Stimulated activated naive CD8-positive, alpha-beta T cell treated with anti-CD3 and anti-CD28 coated beads, Interleukin-15, Interleukin-2, amounts not matched to agents 100 ng/mL and 50 ng/mL, for 24 hours (primary cell): ENCODE results near the gene SLC43A1.
A peak's percentile ranks its signal among the peaks of the same experiment; 100 is the strongest.
"Not testable (repeated sequence)": the region's sequence is repeated elsewhere in the genome, so short reads cannot be mapped to it uniquely, and the experiment has no call there.

Experiments
- H3K27ac Mint-ChIP-seq: one replicate; pipeline ENCODE4 v1.8.0; 2021; ENCODE audit warnings: mild to moderate bottlenecking, mixed read lengths
- H3K27me3 Mint-ChIP-seq: one replicate; pipeline ENCODE4 v1.8.0; 2021; ENCODE audit warnings: mixed read lengths
- H3K36me3 Mint-ChIP-seq: one replicate; pipeline ENCODE4 v1.8.0; 2021; ENCODE audit warnings: low read depth, mixed read lengths
- H3K4me1 Mint-ChIP-seq: one replicate; pipeline ENCODE4 v1.8.0; 2021; ENCODE audit warnings: low read depth, mixed read lengths
- H3K4me3 Mint-ChIP-seq: one replicate; pipeline ENCODE4 v1.8.0; 2021; ENCODE audit warnings: mild to moderate bottlenecking, mixed read lengths
- H3K9me3 Mint-ChIP-seq: one replicate; pipeline ENCODE4 v1.8.0; 2021; ENCODE audit warnings: mixed read lengths

Gene SLC43A1

DNA sequence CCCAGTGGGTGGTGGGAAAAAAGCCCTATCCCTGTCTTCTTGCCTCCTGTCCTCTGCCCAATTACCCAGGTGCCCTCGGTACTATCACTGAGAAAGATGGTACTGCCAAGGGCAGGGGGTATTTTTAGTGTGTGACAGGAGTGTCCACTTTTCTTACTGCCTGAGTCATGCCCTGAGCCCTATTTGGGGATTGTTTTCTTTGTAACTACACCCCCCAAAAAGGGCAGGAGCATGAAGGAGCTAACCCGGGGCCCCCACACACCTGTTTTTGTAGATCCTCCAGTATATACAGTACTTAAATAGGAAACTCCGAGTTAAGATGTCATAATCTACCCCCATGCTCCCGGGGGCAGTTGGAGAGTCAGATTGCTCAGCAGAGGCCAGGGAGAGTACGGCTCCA is 25.7 kb upstream of the SLC43A1 start:
- Mint-ChIP-seq H3K4me1 (no peaks in the 10 kb centered on the region), H3K36me3 (peaks cover 5% of the 10 kb centered on the region), H3K27me3 (no peaks in the 10 kb centered on the region), H3K9me3 (no peaks in the 10 kb centered on the region), H3K4me3 (no peak overlapping the region), H3K27ac (no peak overlapping the region)

DNA sequence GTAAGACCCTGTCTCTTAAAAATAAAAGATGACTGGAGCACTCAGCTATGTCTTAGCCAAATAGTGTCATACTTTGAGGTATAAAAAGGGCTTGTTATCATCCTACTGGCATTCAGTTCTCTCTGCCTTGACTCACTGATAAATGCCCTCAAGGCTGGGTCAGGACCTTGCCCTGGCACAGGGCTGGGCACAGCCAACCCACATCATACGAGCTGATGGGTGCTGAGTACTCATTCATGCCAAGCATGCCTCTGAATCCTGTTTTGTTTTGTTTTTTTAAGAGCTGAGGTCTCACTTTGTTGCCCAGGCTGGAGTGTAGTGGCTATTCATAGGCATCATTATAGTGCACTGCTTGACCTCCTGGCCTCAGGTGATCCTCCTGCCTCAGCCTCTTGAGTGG is 23.8 kb upstream of the SLC43A1 start:
- Mint-ChIP-seq H3K9me3 (no peaks in the 10 kb centered on the region), H3K27ac (no peak overlapping the region)

DNA sequence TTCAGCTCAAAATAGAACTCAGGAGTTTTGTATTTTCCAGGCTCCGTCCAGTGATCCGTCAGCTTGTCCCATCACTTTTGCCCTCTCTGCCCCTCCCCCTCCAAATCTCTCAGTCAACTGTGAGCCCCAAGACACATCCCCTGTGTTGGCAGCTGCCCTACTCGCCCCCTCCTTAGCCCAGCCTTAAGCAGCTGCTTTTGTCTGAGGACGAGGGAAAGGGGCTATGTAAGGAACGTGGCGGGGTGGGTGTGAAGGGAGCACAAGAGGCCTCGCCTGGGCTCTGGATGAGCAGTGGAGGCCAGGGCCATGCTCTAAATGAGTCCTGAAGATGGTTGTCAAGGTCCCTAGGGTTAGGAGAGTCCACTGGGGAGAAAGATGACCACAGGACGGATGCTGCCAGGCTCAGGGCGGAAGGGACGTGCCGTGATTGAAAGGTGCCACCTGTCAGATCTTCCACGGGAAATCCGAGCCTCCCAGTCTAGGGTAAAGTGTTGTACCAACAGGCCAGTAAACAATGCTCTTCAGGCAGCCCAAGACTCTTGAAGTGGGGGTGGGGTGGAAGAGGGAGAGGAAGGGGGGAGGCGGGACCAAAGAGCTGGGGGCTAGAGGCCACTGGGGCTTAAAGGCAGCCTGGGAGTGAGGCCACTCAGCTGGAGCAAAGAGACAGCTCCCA is 21.6 kb upstream of the SLC43A1 start, which contains the start of gene SMTNL1:
Gene SMTNL1, plus strand, starts transcription at position 649 of the 673 bp plus-strand sequence. CDS start 5,048 bp downstream, outside the sequence.
- peaks cover 5% of the 10 kb centered on the region for H3K36me3 Mint-ChIP-seq
- H3K4me1 Mint-ChIP-seq: peaks cover under 1% of the 10 kb centered on the region
- H3K4me3 Mint-ChIP-seq: no peak within 1 kb of the TSS
- H3K27ac Mint-ChIP-seq: no peak within 1 kb of the TSS
- no peaks in the 10 kb centered on the region for H3K9me3 Mint-ChIP-seq
- H3K27me3 Mint-ChIP-seq: no peaks in the 10 kb centered on the region

More for the DNA sequence above, 23.8 kb upstream of the SLC43A1 start:
- Mint-ChIP-seq H3K27me3 (no peaks in the 10 kb centered on the region), H3K36me3 (peaks cover 5% of the 10 kb centered on the region), H3K4me1 (no peaks in the 10 kb centered on the region), H3K4me3 (no peak overlapping the region)

DNA sequence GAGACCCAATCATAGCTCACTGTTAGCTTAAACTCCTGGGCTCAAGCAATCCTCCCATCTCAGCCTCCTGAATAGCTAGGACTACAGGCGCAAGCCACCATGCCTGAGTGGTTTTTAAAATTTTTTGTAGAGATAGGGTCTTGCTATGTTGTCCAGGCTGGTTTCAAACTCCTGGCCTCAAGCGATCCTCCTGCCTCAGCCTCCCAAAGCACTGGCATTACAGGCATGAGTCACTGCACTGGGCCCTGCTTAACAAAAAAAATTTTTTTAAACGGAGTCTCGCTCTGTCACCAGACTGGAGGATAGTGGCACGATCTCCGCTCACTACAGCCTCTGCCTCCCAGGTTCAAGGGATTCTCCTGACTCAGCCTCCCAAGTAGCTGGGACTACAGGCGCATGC is 18.9 kb upstream of the SLC43A1 start:
- H3K9me3 Mint-ChIP-seq, H3K27ac Mint-ChIP-seq, H3K27me3 Mint-ChIP-seq, H3K36me3 Mint-ChIP-seq, H3K4me3 Mint-ChIP-seq: not testable (repeated sequence)
- H3K4me1 Mint-ChIP-seq: peaks cover 20% of the 10 kb centered on the region

DNA sequence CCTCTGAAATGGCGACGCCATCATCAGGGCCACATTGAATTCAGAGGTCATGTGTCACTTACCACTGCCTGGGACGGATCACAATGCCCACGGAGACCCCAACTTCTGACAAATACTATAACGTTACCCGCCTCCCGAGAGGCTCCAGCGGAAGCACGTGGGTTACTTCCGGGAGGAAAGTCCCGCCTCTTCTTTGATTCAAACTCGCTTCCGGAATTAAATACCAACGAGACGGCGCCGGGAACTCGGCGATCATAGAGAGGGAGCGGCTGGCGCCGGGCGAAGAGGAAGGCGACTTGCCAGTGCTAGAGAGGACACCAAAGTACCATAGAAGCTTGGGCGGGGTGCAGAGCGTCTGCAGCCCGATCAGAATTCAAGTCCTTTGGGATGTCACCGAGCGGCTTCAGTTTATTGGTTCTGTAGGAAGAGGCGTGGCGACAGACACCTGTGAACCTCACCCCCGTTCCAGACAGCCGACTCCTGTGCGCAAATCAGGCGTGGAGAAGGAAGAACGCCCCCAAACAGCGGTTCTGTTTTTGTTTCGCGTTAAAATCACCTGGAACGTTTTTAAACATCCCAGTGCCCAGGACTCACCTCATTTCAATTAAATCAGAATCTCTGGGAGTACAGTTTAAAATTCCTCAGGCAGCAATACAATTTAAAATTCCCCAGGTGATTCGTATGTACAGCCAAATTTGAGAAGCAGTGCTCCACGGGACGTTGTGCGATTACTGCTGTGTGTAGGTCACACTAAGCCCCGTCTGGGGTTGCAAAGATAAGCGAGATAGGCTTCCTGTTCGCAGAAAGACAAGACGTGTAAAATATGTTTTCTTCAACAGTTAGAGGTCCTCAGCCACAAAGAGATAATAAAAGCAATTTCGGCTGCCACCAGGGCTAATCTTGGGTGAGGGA is 15.3 kb upstream of the SLC43A1 start, which contains the start of gene TIMM10:
Gene TIMM10, minus strand, starts transcription at position 159 of the 912 bp plus-strand sequence. CDS start 565 bp downstream, outside the sequence.
- peak within 1 kb of the TSS; percentile 84 for H3K27ac Mint-ChIP-seq
- H3K27me3 Mint-ChIP-seq: no peaks in the 10 kb centered on the region
- peaks cover 26% of the 10 kb centered on the region for H3K36me3 Mint-ChIP-seq
- H3K4me1 Mint-ChIP-seq: peaks cover 39% of the 10 kb centered on the region
- H3K9me3 Mint-ChIP-seq: no peaks in the 10 kb centered on the region
- peak within 1 kb of the TSS; percentile 91 for H3K4me3 Mint-ChIP-seq

DNA sequence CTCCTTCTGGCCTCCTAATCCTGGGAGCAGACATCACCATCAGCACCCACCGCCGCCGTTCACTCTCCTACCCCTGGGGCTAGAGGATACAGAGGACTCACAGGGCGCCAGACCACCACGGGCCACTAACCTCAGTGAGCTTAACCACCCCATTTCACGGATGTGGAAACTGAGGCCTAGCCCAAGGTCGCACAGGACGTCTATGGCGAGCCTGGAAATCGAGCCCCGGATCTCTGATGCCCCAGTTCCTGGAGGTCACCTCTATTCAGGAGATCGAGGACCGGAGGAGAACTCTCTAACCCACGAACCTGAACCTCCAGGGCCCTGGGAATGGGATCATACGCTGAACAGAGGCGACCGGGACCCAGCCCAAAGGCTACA is 14.7 kb upstream of the SLC43A1 start:
- H3K36me3 Mint-ChIP-seq: peaks cover 28% of the 10 kb centered on the region
- H3K27ac Mint-ChIP-seq: peak overlapping the region; percentile 84
- no peaks in the 10 kb centered on the region for H3K27me3 Mint-ChIP-seq
- peak overlapping the region; percentile 91 for H3K4me3 Mint-ChIP-seq
- no peaks in the 10 kb centered on the region for H3K9me3 Mint-ChIP-seq
- peaks cover 39% of the 10 kb centered on the region for H3K4me1 Mint-ChIP-seq

DNA sequence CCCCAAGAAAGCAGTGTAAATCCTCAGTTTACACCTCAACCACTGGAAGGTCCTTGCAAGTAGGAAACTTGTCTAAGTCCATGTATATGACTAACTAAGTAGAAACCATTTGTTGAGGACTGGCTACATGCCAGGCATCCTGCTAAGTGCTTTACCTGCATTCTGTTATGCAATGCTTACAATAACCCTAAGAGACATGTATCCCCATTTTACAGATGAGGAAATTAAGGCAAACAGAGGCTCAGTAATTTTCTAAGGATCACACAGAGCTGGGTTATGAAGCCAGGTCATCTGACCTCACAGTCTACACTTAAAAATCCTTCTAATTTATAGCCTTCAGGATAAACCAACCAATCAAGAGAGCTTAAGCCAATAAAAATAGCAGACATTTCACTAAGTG is 13.5 kb upstream of the SLC43A1 start:
- Mint-ChIP-seq H3K4me1 (peaks cover 39% of the 10 kb centered on the region), H3K9me3 (no peaks in the 10 kb centered on the region), H3K4me3 (peak overlapping the region; percentile 32), H3K27me3 (no peaks in the 10 kb centered on the region), H3K27ac (peak overlapping the region; percentile 28), H3K36me3 (peaks cover 33% of the 10 kb centered on the region)

- Mint-ChIP-seq H3K4me1 (peaks cover 38% of the 10 kb centered on the region), H3K9me3 (no peaks in the 10 kb centered on the region), H3K4me3 (no peak overlapping the region), H3K36me3 (peaks cover 33% of the 10 kb centered on the region), H3K27ac (peak overlapping the region; percentile 54), H3K27me3 (no peaks in the 10 kb centered on the region)
Measured at GRCh38 chr11:57527056-57527631, 11.6 kb upstream of the SLC43A1 start.

GRCh38 chr11:57523419-57523818 is 7.9 kb upstream of the SLC43A1 start:
- no peak overlapping the region for H3K27ac Mint-ChIP-seq
- H3K27me3 Mint-ChIP-seq: no peaks in the 10 kb centered on the region
- peaks cover 18% of the 10 kb centered on the region for H3K36me3 Mint-ChIP-seq
- peaks cover 9% of the 10 kb centered on the region for H3K4me1 Mint-ChIP-seq
- no peaks in the 10 kb centered on the region for H3K9me3 Mint-ChIP-seq
- no peak overlapping the region for H3K4me3 Mint-ChIP-seq

GRCh38 chr11:57521116-57521515 is 5.6 kb upstream of the SLC43A1 start:
- H3K4me3 Mint-ChIP-seq: no peak overlapping the region
- no peak overlapping the region for H3K27ac Mint-ChIP-seq
- H3K36me3 Mint-ChIP-seq: peaks cover 7% of the 10 kb centered on the region

DNA sequence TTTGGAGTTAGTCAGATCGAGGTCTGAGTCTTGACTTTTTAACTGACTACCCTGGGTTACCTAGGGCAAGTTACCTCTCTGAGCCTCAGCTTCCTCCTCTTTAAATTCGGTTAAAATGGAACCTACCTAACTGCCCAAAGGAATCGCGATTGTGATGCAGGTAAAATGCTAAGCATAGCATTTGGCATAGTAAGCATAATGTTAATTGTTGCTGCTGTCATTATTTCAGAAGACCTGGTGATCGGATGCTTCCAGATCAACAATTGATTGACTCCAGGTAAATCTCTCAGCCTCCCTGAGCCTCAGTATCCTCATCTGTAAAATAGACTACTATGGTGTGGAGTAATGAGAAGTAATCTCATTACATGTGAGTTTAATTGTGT is 550 bp upstream of the SLC43A1 start:
- peak overlapping the region; percentile 83 for H3K27ac Mint-ChIP-seq

More at GRCh38 chr11:57521116-57521515, 5.6 kb upstream of the SLC43A1 start:
- Mint-ChIP-seq H3K9me3 (no peaks in the 10 kb centered on the region), H3K27me3 (peaks cover 3% of the 10 kb centered on the region), H3K4me1 (peaks cover 2% of the 10 kb centered on the region)

DNA sequence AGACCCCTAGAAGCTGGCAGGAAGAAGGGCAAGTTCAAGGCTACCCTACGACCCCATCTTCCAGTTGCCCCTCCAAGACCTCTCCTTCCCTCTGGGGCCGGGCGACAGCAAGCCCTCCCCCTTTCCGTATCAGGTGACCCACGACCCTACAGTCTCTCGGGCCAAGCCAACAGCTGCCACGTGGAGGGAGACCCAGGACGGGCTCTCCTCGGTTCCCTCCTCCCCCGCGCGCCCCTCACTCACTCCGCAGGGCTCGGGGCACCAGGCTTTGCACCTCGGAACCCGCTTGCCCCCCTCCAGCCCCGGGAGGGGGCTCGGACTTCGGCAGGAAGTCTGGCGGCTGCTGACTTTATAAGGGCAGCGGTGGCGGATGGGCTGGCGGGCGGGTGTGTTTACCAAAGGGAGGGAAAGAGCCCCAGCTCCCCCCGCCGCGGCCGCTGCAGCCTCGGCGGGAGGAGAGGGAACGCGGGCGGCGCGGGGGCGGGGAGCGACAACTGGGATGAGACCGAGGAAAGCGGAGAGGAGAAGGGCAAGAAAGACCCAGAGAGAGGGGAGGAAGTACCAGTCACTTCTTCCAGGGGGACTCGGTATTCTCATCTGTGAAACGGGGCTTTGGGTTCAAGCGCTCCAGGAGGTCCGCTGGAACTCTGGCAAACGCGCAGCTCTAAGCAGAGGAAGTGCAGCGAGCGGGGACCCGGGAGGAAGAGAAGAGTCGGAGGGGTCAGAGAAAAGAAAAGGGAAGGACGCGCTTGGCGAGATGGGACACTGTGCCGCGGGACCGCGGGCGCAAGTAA is 767 bp downstream of the SLC43A1 start:
- peak overlapping the region; percentile 95 for H3K4me3 Mint-ChIP-seq
- H3K36me3 Mint-ChIP-seq: peaks cover 15% of the 10 kb centered on the region
- H3K27ac Mint-ChIP-seq: peak overlapping the region; percentile 90
- H3K27me3 Mint-ChIP-seq: peaks cover 3% of the 10 kb centered on the region
- H3K9me3 Mint-ChIP-seq: no peaks in the 10 kb centered on the region
- H3K4me1 Mint-ChIP-seq: peaks cover 35% of the 10 kb centered on the region

More for the DNA sequence above, 550 bp upstream of the SLC43A1 start:
- Mint-ChIP-seq H3K4me3 (peak overlapping the region; percentile 95), H3K36me3 (peaks cover 12% of the 10 kb centered on the region), H3K9me3 (no peaks in the 10 kb centered on the region), H3K4me1 (peaks cover 32% of the 10 kb centered on the region), H3K27me3 (peaks cover 3% of the 10 kb centered on the region)

- H3K27me3 Mint-ChIP-seq: peaks cover 3% of the 10 kb centered on the region
- H3K27ac Mint-ChIP-seq: peak overlapping the region; percentile 90
- no peaks in the 10 kb centered on the region for H3K9me3 Mint-ChIP-seq
- H3K4me1 Mint-ChIP-seq: peaks cover 35% of the 10 kb centered on the region
- peaks cover 16% of the 10 kb centered on the region for H3K36me3 Mint-ChIP-seq
- peak overlapping the region; percentile 95 for H3K4me3 Mint-ChIP-seq
Measured at GRCh38 chr11:57513911-57514537, 1.5 kb downstream of the SLC43A1 start.

- peaks cover 16% of the 10 kb centered on the region for H3K36me3 Mint-ChIP-seq
- H3K4me1 Mint-ChIP-seq: peaks cover 35% of the 10 kb centered on the region
- H3K4me3 Mint-ChIP-seq: peak overlapping the region; percentile 95
- H3K9me3 Mint-ChIP-seq: no peaks in the 10 kb centered on the region
- peaks cover 3% of the 10 kb centered on the region for H3K27me3 Mint-ChIP-seq
- no peak overlapping the region for H3K27ac Mint-ChIP-seq
Measured at GRCh38 chr11:57513452-57513795, 2.1 kb downstream of the SLC43A1 start.
